CD4-positive, alpha-beta T cell treated with Interleukin-15 for 4 hours (primary cell): ENCODE data around the gene CAMTA1.

Experiments
- DNase-seq: peaks from one replicate; pipeline ENCODE4 v3.0.0-alpha.2; 2020; ENCODE audit warnings: low spot score

Gene CAMTA1

GRCh38 chr1:6979003-6979613, 193.9 kb downstream of the CAMTA1 start:
- no peak for DNase-seq

- DNase-seq, result no peak
Measured at GRCh38 chr1:6981595-6981994, 196.3 kb downstream of the CAMTA1 start.

GRCh38 chr1:6982443-6982842, 197.2 kb downstream of the CAMTA1 start:
- no peak for DNase-seq

- no peak for DNase-seq
Measured at GRCh38 chr1:6982860-6983259, 197.6 kb downstream of the CAMTA1 start.

- DNase-seq, result no peak
Measured at GRCh38 chr1:6984536-6984935, 199.3 kb downstream of the CAMTA1 start.

GRCh38 chr1:6984986-6985385, 199.7 kb downstream of the CAMTA1 start:
- DNase-seq, result no peak

- no peak for DNase-seq
Measured at GRCh38 chr1:6985549-6986276, 200.5 kb downstream of the CAMTA1 start.

- DNase-seq, result no peak
Measured at GRCh38 chr1:6986281-6986680, 201.0 kb downstream of the CAMTA1 start.

- no peak for DNase-seq
Measured at GRCh38 chr1:6987940-6988339, 202.7 kb downstream of the CAMTA1 start.

GRCh38 chr1:6988796-6989195, 203.5 kb downstream of the CAMTA1 start:
- no peak for DNase-seq

GRCh38 chr1:6989212-6990159, 204.2 kb downstream of the CAMTA1 start:
- DNase-seq, result no peak

GRCh38 chr1:6991266-6991665, 206.0 kb downstream of the CAMTA1 start:
- DNase-seq, result no peak

- no peak for DNase-seq
Measured at GRCh38 chr1:6995789-6996188, 210.5 kb downstream of the CAMTA1 start.

GRCh38 chr1:6996371-6996770, 211.1 kb downstream of the CAMTA1 start:
- no peak for DNase-seq

GRCh38 chr1:6996866-6997265, 211.6 kb downstream of the CAMTA1 start:
- no peak for DNase-seq

- DNase-seq, result no peak
Measured at GRCh38 chr1:6998267-6998666, 213.0 kb downstream of the CAMTA1 start.

- no peak for DNase-seq
Measured at GRCh38 chr1:6999826-7000225, 214.6 kb downstream of the CAMTA1 start.

GRCh38 chr1:7000720-7001119, 215.5 kb downstream of the CAMTA1 start:
- DNase-seq, result no peak

- DNase-seq, result no peak
Measured at GRCh38 chr1:7002728-7003127, 217.5 kb downstream of the CAMTA1 start.

GRCh38 chr1:7003676-7004075, 218.4 kb downstream of the CAMTA1 start:
- DNase-seq, result no peak

GRCh38 chr1:7004181-7004580, 218.9 kb downstream of the CAMTA1 start:
- no peak for DNase-seq

- no peak for DNase-seq
Measured at GRCh38 chr1:7005762-7006161, 220.5 kb downstream of the CAMTA1 start.
